HG03175 (cell line): ENCODE measurements around the gene DPF3.

ENCODE experiments used
- ATAC-seq: cut with Tn5 transposase; IDR thresholded peaks from one replicate; pipeline ENCODE4 v1.9.1; 2021; ENCODE audit warnings: mild to moderate bottlenecking, moderate library complexity; ENCODE audit not compliant: unreplicated experiment

Gene DPF3

DNA sequence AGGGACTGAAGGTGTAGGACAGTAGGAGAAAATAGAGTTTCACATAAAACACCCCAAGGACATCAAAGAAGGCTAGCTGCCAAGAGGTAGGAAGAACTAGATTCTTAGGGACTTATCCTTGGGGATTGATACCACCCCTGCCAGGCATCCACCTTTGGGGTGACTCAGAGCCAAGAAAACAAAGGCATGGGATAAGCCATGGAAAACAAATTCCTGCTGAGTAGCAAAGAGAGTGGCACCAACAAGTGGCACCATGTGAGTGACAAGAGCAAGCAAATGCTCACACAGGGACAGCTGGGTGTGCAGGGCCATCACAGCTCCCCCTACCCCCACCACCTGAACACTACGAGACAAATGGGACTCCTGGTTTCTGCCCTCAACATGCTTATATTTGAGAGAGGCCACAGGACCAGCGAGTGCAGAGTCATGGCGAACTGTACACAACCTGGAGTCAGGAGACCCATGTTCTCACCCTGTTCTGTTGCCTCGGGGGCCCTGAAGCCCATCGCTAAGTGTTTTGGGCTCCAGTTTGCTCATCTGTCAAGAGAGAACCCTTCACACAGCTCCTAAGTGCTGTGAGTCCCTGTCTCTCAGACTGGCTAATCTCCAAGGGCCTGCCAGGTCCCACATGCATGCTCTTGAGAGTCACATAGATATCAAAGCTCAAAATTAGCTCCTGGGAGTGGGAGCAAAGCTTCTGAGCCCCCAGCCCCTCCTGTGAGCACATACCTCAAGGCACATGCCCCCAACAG lies 91.9 kb downstream of the DPF3 start:
- no peak for ATAC-seq

DNA sequence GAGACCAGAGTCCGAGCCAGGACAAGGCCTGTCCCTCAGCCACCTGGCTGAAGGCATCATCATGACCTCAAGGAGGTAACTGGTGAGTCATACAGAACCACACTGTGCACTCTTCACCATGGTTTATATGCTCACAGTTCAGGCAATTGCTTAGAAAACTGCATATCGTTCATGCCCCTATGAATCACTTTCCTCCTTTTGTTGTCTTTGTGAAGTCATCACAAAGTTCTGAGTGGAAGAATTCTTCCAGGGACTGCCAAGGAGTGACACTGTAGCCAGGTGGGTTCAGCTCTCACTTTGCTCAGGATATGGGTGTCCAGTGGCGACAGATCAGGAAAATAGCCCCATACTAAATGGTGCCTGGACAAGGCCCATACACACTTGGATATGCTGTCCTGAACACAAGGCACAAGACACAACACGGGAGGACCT lies 92.5 kb downstream of the DPF3 start:
- no peak for ATAC-seq

DNA sequence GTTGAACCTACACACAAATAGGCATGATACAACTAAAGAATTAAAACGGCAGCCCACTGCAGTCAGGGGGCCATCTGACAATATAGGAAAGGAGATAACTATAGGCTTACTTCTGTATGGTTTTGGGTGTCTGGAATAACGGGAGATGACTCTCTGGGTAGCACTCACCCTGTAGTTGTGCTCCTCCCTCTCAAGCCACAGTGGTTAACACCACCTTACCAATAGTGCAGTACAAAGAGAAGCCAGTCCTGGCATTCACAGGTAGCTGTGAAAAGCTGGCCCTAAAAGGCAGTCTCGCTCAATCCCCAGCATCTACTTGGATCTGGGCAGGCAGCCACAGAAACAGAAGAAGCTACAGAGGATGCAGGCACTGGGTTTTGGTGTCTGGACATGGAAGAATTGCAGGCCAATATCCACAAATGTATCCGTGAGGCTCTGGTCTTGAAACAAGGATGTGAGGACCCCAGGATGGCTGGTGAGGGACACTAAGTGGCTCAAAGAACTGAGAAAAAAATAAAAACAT lies 93.0 kb downstream of the DPF3 start:
- no peak for ATAC-seq

DNA sequence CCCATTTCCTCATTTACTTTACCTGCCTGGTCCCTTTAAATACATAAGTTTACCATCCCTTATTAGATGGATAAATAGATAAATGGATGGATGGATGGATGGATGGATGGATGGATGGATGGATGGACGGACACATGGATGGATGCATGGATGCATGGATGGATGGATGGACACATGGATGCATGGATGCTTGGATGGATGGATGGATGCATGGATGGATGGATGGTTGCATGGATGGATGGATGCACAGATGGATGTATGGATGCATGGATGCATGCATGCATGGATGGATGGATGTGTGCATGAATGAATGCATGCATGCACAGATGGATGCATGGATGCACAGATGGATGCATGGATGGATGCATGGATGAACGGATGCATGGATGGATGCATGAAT lies 93.6 kb downstream of the DPF3 start:
- ATAC-seq, result no peak

DNA sequence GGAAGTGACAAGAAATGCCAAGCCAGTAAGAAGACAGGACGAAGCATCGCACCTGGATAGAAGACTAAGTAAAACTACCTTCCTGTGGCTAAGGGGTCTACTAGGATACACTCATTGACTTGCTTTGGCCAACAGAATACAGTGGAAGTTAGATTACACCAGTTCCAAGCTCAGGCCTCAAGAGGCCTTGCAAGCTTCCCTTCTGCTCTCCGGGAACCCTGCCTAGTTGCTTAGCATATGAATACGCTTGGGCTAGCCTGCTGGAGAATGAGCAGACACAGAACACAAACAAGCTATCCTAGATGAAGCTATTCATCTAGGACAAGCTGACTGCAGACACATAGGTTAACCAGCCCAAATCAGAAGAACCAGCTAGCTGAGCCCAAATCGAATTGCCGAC lies 97.0 kb downstream of the DPF3 start:
- no peak for ATAC-seq

DNA sequence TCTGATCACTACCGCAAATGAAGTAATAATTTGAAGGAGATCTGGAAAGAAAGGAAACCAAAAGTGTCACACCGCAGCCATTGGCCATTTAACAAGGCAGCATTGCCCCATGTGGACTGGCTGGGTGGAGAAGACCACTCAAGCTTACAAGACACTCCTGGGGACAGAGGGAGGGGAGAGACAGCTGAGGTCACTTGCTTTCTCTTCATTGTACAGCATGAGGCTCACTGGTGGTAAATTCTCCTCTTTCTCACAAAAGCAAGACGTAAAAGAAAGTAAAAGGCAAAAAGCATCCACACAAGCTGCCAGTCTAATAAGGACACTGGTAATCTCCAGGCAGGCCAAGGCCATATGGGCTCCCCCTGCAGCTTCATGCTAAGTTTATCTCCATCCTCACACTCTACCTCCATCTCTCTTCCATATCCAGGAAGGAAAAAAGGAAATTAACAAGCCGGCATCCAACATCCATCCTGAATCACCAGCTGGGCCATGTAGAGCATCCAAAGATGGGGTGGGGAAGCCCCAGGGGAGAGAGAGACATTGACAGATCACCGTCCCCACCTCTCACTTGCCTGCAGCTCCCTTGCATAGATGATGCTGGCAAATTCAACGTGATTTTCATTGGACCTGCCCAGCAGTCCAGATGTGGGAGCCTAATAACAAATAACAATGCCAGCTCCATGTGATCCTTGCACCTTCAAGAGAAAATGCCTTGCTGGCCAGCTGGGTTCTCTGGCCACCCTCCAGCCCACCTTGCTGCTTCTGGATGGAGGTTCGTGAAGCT lies 100.6 kb downstream of the DPF3 start:
- ATAC-seq, result no peak

DNA sequence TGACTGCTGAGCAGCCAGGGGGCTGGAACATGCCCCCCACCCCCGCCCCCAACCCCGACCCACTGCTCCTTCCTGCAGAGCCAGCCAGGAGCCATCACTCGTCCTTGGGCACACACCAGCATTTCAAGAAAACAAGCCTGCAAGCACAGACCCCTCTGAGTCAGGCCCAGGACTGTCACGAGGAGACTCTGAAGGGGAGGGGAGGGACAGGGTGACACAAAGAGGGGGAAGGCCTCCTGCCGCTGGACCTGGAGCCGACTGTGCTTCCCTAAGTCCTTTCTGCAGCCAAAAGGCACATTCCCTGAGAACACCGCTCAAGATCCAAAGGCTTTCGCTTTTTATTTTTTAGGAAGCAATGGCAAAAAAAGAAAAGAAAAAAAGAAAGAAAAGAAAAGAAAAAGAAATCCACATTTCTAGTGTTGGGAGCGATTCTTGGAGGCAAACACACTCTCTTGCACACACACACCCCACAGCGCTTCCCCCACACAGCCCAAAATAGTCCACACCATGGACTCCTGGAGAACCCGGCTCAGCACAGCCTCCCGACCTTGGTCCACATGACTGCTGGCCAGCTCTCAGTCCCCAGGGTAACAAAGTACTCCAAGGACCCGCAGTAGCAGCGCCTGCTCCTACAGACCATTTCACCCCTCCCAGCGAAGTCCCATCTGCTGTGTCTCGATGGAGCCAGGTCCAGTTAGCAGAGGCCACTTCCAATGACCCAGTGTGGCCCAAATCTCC lies 101.7 kb downstream of the DPF3 start:
- ATAC-seq, result no peak

DNA sequence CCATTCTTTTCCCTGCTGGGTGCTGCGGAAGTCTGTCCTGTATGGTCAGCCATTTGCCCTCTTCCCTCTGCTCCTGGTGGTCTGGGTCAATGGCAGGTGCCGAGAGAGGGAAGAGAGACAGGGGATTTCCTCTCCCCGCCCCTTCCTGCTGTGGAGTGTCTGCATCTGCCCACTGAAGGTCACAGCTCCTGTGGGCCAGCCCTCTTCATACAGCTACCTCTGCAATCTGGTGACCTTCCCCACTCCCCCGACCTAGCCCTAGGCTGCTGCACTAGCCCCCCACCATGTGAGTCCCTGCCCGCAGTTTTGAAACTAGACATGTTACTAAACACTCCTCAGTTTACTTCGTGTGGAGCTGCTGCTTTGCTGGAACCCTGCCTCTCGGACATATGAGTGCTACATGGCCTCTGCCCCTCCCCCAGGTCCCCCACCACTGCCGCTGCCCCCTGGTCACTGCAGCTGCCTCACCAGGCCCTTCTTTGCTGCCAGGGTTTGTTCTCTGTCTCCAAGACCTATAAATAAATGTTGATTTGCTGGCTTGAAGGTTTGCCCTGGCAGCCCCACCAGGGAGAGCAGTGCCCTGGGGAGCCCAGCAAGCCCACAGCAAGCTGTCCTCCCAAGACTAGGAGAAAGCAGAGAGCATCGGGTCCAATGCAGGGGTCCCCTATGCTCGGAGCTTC lies 102.9 kb downstream of the DPF3 start:
- ATAC-seq, result no peak

DNA sequence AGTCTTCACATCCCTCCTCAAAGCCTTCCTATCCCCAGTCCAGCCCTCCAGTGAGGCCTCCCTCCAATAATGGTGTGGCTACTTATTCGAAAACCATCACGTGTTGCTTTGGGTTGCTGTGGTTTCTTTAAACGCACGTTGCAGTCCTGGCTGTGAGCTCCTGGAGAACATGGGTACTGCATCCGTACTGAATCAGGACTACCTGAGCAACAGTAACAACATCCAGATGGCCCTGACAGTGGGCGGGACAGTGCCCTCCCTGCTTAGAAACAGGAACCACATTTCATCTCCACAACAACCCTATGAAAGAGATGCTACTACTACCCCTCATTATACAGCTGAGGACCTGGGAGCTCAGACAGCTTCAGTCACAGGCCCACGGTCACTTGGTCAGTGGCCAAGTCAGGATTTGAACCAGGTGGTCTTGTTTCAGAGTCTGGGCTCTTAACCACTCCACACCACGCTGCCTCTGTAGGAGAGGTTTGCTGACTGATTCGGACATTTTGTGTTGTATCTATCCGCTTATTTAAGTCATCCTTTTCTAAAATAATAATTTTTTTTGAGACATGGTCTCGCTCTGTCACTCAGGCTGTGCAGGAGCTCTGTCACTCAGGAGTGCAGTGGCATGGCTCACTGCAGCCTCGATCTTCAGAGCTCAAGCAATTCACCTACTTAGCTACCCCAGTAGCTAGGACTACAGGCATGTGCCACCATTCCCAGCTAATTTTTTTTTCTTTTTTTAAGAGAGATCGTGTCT lies 104.8 kb downstream of the DPF3 start:
- no peak for ATAC-seq

DNA sequence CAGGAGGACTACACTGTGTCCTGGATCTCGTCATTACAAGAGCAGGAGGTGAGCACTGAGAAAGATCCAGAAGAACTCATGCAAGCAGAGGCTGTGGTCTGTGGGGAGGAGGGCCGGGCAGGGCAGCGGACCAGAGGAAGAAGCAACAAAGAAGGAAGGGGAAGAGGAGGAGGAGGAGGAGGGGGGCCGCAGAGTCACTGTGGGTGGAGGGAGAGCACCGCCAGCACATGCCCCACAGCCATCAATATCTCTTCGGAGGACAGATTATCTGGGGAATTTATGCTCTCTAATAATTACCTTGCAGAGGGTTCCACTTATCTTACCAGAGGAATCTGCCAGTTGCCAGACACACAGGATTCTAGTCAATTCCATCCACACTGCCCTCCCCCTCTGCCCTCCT lies 105.6 kb downstream of the DPF3 start:
- no peak for ATAC-seq

DNA sequence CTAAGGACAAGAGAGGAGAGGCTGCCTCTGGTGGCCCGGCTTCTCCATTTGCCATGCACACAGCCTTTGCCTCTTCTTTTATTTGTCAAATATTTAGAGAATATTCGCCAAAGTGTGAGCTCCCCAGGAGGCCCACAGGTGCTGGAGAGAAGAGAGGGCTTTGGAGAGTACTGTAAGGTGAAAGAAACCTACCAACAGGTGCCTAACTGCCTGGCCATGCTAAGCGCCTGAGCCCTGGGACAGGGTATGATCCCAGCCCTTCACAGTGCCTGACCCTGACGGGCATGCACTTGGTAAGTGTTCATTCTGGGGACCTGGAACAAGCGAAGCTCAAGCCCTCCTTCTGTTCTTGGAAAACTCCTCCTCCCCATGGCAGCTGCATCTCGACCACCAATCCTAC lies 106.1 kb downstream of the DPF3 start:
- no peak for ATAC-seq

DNA sequence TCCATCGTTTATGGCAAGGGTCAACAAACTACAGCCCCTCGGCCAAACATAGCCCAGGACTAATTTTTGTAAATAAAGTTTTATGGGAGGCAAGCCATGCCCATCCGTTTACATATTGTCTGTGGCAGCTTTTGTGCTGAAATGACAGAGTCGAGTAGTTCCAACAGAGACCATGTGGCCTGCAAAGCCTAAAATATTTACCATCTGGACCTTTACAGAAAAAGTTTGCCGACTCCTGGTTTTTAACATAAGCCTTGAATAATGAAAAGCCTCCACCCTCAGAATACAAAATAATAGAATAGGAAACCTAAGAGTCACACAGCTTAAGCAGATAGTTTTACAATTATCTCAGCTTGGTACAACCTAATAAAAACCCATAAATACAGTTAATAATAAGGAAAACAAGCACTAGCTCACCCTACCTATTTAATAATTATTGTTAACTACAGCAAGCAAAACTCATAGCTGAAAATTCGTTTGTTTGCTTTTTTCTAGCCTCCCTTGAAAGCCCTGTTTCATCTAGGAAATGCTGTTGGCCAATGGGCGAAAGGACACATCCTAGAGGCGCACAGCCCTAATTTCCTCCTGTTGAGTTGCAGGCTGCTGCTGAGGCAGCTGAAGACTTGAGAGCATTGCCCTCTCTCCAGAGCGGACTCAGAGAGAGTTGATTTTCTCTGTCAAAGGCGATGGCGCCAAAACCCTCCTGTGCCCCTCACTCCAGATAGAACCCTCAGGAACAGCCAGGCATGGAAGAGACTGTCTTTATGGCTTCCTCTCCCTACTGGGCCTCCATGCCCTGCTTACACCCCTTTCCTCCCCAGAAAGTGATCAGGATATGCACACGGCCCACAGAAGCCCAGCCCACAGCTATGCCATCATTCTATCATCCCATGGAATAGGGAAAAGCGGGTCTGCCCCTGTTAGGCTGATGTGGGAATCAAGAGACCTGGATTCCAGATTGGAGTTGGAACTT lies 107.2 kb downstream of the DPF3 start:
- ATAC-seq, result no peak

DNA sequence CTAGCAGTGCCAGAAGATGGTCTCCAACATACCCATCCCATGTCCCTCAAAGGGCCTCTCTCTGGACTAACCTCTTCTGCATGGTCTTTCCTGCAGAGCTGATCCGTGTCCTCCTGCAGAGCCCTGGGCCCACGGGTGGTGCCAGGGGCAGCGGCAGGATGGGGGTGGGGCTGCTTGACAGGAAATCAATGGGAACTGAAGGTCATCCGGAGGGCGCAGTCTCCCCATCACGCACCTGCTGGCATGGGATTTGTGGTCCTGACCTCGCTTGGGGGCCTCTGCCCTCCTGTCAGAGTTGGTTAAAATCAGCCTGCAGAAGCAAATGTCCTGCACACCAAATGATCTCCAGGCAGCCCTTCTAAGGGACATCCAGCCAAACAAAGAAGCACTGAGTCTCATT lies 110.2 kb downstream of the DPF3 start:
- ATAC-seq, result no peak

DNA sequence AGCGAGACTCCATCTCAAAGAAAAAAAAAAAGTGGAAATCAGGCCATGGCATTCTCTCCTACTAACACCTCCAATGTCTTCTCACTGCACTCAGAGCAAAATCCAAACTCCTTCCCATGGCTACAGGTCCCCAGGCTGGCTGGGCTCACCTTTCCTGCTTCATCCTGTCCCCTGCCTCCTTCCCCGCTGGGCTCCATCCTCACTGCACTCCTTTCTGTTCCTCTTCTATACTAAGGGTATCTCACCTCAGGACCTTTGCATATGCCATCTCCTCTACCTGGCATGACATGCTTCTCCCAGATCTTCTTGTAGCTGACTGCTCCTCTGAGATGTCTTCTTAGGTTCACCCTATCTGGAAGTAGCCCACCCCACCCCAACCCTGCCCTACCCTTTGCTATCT lies 111.1 kb downstream of the DPF3 start:
- ATAC-seq, result no peak

DNA sequence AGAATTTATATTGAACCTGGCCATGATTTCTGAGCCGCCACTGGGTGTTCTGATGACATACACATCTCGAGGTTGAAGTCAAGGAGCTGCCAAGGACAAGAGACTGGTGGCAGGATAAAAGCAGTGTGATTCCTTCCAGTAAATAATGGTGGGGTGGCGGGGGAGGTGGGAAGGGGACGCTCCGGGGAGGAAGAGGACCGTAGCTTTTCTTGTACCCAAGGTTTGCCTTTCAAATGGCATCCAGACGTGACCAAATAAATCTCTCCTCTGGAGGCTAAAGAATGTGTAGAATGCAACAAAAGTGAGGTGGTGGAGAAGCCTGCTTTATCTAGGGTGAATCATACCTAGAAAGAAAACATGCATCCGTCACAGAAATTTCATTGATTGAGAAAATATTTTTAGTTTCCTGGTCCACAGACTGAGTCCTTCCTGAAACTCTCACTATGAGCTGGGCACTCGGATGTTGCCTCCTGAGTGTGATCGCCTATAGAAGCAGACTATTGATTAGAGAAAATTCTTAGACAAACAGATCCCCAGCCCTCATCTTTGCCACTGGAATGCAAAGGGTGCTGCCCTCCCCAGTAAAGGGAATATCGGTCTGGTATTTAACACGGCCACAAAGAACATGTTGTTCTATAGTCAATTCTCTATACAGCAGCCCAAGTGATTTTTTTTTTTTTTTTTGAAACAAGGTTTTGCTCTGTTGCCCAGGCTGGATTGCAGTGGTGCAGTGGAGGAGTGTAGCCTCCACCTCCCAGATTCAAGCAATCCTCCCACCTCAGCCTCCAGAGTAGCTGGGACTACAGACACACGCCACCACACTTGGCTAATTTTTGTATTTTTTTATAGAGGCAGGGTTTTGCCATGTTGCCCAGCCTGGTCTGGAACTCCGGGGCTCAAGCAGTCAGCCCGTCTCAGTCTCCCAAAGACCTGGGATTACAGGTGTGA lies 112.1 kb downstream of the DPF3 start:
- ATAC-seq, result no peak

DNA sequence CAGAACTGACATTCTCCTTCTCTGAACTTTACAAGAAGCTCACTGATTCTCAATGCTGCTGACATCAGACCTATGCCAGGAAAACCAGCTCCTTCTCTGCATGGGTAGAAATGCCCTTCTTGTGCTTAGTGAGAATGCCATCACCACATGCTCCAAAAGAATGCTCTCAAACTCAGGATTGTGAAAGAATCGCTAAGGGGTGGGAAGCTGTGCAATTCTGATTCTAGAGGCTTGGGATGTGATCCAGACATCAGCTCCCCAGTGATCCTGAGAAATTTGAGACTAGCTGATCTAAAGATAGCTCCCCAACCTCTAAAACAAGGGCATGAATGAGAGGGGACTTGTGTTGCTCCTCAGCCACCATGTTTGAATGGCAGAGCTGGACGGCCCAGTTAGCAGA lies 113.2 kb downstream of the DPF3 start:
- no peak for ATAC-seq

DNA sequence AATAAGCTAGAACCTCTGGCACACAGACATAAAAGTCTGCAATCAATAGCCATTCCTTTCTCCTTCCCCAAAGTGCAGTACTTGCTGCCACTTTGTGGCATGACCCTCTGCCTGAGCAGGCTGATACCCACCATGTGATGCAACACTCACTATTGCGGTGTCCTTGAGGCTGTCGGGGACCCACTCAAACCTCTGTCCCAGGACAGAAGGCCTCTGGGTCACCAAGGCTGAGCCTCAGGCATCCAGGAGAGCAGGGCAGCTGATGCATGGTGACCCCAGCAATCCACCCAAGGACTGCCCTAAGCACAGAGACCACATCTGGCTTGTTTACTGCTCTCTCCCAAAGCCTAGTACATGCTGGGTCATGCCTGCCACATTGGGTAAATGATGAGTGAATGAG lies 114.2 kb downstream of the DPF3 start:
- no peak for ATAC-seq

DNA sequence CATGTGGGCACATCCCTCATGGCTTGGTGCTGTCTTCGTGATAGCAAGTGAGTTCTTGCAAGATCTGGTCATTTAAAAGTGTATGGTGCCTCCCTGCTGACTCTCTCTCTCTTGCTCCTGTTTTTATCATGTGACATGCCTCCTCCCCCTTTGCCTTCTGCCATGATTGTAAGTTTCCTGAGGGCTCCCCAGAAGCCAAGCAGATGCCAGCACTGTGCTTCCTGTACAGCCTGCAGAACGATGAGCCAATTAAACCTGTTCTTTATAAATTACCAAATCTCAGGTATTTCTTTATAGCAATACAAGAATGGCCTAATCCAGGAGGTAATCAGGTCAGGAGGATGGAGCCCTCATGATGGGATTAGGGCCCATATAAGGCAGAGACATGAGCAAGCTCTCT lies 116.3 kb downstream of the DPF3 start:
- ATAC-seq, result no peak
